CD14-positive monocyte (primary cell): ENCODE measurements around the gene SEMA4D. TPM values are rescaled to one million over a fixed set of nuclear protein-coding genes. Genes with fewer than 3 reads are reported as not detected.
A peak's percentile ranks its signal among the peaks of the same experiment; 100 is the strongest.

Source experiments
- DNase-seq, 3 donors: peaks; one replicate each; pipeline ENCODE4 v3.0.0-alpha.2; 2011 to 2022
- H2AFZ ChIP-seq: 2 replicates; pipeline ENCODE4 v1.6.0; 2012; ENCODE audit warnings: mild to moderate bottlenecking, low read depth, low read length, inconsistent platforms; ENCODE audit not compliant: insufficient read depth, poor library complexity, severe bottlenecking
- H3K27ac ChIP-seq, 2 donors: 1 replicate in 1 of 2; 2 replicates in 1 of 2; pipeline ENCODE4 v1.5.1; 2012 to 2013; ENCODE audit warnings: low read length in 2 of 2, control low read depth in 1 of 2, inconsistent platforms in 1 of 2, low read depth in 1 of 2, mild to moderate bottlenecking in 1 of 2
- H3K27me3 ChIP-seq, 2 donors: one replicate each; pipeline versions ENCODE4 v1.6.0 to v1.6.1; 2011 to 2013; ENCODE audit warnings: low read length in 2 of 2; ENCODE audit not compliant: control insufficient read depth in 2 of 2, insufficient read depth in 2 of 2
- H3K36me3 ChIP-seq, 2 donors: replicated peaks in 1 of 2; 1 replicate in 1 of 2; 2 replicates in 1 of 2; pipeline versions ENCODE4 v1.5.1 to v1.6.1; 2012 to 2013; ENCODE audit warnings: low read length in 2 of 2, control low read depth in 1 of 2, inconsistent platforms in 1 of 2, mild to moderate bottlenecking in 1 of 2; ENCODE audit not compliant: insufficient read depth in 2 of 2, control insufficient read depth in 1 of 2
- H3K4me1 ChIP-seq, 2 donors: 1 replicate in 1 of 2; 2 replicates in 1 of 2; pipeline versions ENCODE4 v1.5.1 to v1.6.1; 2012 to 2013; ENCODE audit warnings: low read length in 2 of 2, control low read depth in 1 of 2, inconsistent platforms in 1 of 2, mild to moderate bottlenecking in 1 of 2, moderate library complexity in 1 of 2; ENCODE audit not compliant: insufficient read depth in 2 of 2, control insufficient read depth in 1 of 2
- H3K4me2 ChIP-seq: replicated peaks from 2 replicates; pipeline ENCODE3; 2012; ENCODE audit warnings: low read length, moderate library complexity, mild to moderate bottlenecking; ENCODE audit not compliant: poor library complexity, severe bottlenecking; ENCODE audit errors: extremely low read depth
- H3K4me3 ChIP-seq, 3 experiments: fragments of 200-600 bp in 1 of 3; sonication (generic) in 1 of 3; replicated peaks in 1 of 3; 1 replicate in 2 of 3; 2 replicates in 1 of 3; pipeline ENCODE4 v1.5.1; 2011 to 2013; ENCODE audit warnings: low read length in 3 of 3, mild to moderate bottlenecking in 3 of 3, control low read depth in 2 of 3, low read depth in 2 of 3, inconsistent platforms in 1 of 3, moderate library complexity in 1 of 3
- H3K79me2 ChIP-seq: 2 replicates; pipeline ENCODE4 v1.6.0; 2012; ENCODE audit warnings: mild to moderate bottlenecking, control low read depth, inconsistent platforms, low read length, moderate library complexity; ENCODE audit not compliant: insufficient read depth
- H3K9ac ChIP-seq: 2 replicates; pipeline ENCODE4 v1.6.0; 2017; ENCODE audit warnings: low read length, mild to moderate bottlenecking; ENCODE audit not compliant: insufficient read depth, poor library complexity, severe bottlenecking
- H3K9me3 ChIP-seq, 2 donors: replicated peaks in 1 of 2; 1 replicate in 1 of 2; 2 replicates in 1 of 2; pipeline versions ENCODE4 v1.5.1 to v1.6.1; 2012 to 2013; ENCODE audit warnings: low read length in 2 of 2, control low read depth in 1 of 2; ENCODE audit not compliant: control insufficient read depth in 1 of 2, insufficient read depth in 1 of 2
- H4K20me1 ChIP-seq: 2 replicates; pipeline ENCODE4 v1.6.0; 2012; ENCODE audit warnings: mild to moderate bottlenecking, low read length, control low read depth, moderate library complexity; ENCODE audit not compliant: insufficient read depth
- H3K27ac Mint-ChIP-seq, 7 donors: one replicate each; pipeline ENCODE4 v1.8.0; 2020; ENCODE audit warnings: mild to moderate bottlenecking in 7 of 7, mixed read lengths in 7 of 7, moderate library complexity in 6 of 7, inconsistent platforms in 2 of 7
- H3K27me3 Mint-ChIP-seq, 3 donors: one replicate each; pipeline ENCODE4 v1.8.0; 2021 to 2022; ENCODE audit warnings: low read depth in 3 of 3, mild to moderate bottlenecking in 3 of 3, mixed read lengths in 3 of 3, moderate library complexity in 3 of 3, inconsistent platforms in 1 of 3
- H3K36me3 Mint-ChIP-seq, 2 donors: one replicate each; pipeline ENCODE4 v1.8.0; 2020; ENCODE audit warnings: mixed read lengths in 2 of 2, inconsistent platforms in 1 of 2, mild to moderate bottlenecking in 1 of 2
- H3K4me1 Mint-ChIP-seq: one replicate; pipeline ENCODE4 v1.8.0; 2020; ENCODE audit warnings: mild to moderate bottlenecking, mixed read lengths
- H3K4me3 Mint-ChIP-seq, 2 donors: one replicate each; pipeline ENCODE4 v1.8.0; 2020; ENCODE audit warnings: mild to moderate bottlenecking in 2 of 2, mixed read lengths in 2 of 2, moderate library complexity in 1 of 2
- H3K9me3 Mint-ChIP-seq, 7 donors: one replicate each; pipeline ENCODE4 v1.8.0; 2020 to 2022; ENCODE audit warnings: mixed read lengths in 7 of 7, mild to moderate bottlenecking in 6 of 7, moderate library complexity in 6 of 7, inconsistent platforms in 2 of 7
- CTCF ChIP-seq: fragments of 200-600 bp; IDR thresholded peaks from one replicate; pipeline ENCODE4 v1.8.0; 2022; ENCODE audit warnings: antibody characterized with exemption, mild to moderate bottlenecking
- WGBS: methylation state at CpG from one replicate; pipeline ENCODE4 v1.1.5; 2013; ENCODE audit warnings: missing lambda C conversion rate; ENCODE audit not compliant: insufficient coverage; 5-methylcytosine and 5-hydroxymethylcytosine counted together
- intact Hi-C, 2 donors: fragments of 100-400 bp; cut with micrococcal nuclease; formaldehyde crosslinking; loops; one replicate each; pipeline versions ENCODE4 v1.15.0 to v1.15.1; 2023
- polyA plus RNA-seq, 3 donors: library from polyadenylated mRNA; depleted of rRNA in 1 of 3; unstranded in 2 of 3; stranded (reverse) in 1 of 3; fragments of 300-500 nt in 2 of 3; fragments of >200 nt in 1 of 3; fragmentation: Illumina TruSeq in 2 of 3; gene quantifications; 1 replicate in 2 of 3; 2 replicates in 1 of 3; pipeline ENCODE4 v1.2.3, GENCODE V29; 2012 to 2021

The SEMA4D gene
- polyA plus RNA-seq, 3 donors = 28.2 to 117 (median 28.6) TPM

GRCh38 chr9:89442501-89442978, 55.4 kb downstream of the SEMA4D start:
- H3K27ac Mint-ChIP-seq = peak overlapping the region; percentile 85 to 97 (median 96)
- TF ChIP-seq CTCF = no peak
- Histone ChIP-seq H3K9me3 (no peaks in the 10 kb centered on the region), H3K4me2 (peak overlapping the region; percentile 14), H2AFZ (no peak overlapping the region), H3K27me3 (no peaks in the 10 kb centered on the region), H3K79me2 (peaks cover 90% of the 10 kb centered on the region), H3K36me3 (peaks cover 12 to 37% of the 10 kb centered on the region in 2 donors), H3K4me3 (peak overlapping the region in 1 of 3 experiments; percentile 1), H3K27ac (peak overlapping the region; percentile 89 to 95), H3K9ac (peak overlapping the region; percentile 72), H3K4me1 (peaks cover 54 to 60% of the 10 kb centered on the region in 2 donors), H4K20me1 (peaks cover 86% of the 10 kb centered on the region)
- DNase-seq = peak; percentile 66 to 67 (median 67)
- H3K27me3 Mint-ChIP-seq = peaks cover 0 to 2% (median 0%) of the 10 kb centered on the region in 3 donors
- peak overlapping the region; percentile 39 to 41 for H3K4me3 Mint-ChIP-seq
- peaks cover 0 to 2% (median 0%) of the 10 kb centered on the region in 7 donors for H3K9me3 Mint-ChIP-seq
- 22% methylated on average over 6 of the region's 9 CpGs for WGBS
- peaks cover 77% of the 10 kb centered on the region for H3K4me1 Mint-ChIP-seq
- H3K36me3 Mint-ChIP-seq = peaks cover 50 to 54% of the 10 kb centered on the region in 2 donors
- intact Hi-C loops = loop anchor here in 1 of 2 donors (5.0 kb wide), 3 partner anchors 40 to 105 kb away; no protein-coding TSS in a partner anchor

- Mint-ChIP-seq H3K27ac (peak overlapping the region; percentile 94 to 97 (median 96)), H3K4me3 (peak overlapping the region in 1 of 2 donors; percentile 35), H3K27me3 (peaks cover 0 to 2% (median 0%) of the 10 kb centered on the region in 3 donors), H3K36me3 (peaks cover 46 to 54% of the 10 kb centered on the region in 2 donors), H3K9me3 (peaks cover 0 to 1% (median 0%) of the 10 kb centered on the region in 7 donors), H3K4me1 (peaks cover 81% of the 10 kb centered on the region)
- H3K4me3 ChIP-seq = peak overlapping the region in 1 of 3 experiments; percentile 1
- peak overlapping the region; percentile 89 to 95 for H3K27ac ChIP-seq
- H3K79me2 ChIP-seq = peaks cover 90% of the 10 kb centered on the region
- H4K20me1 ChIP-seq = peaks cover 86% of the 10 kb centered on the region
- peaks cover 12 to 34% of the 10 kb centered on the region in 2 donors for H3K36me3 ChIP-seq
- H3K27me3 ChIP-seq = no peaks in the 10 kb centered on the region
- H2AFZ ChIP-seq = no peak overlapping the region
- TF ChIP-seq CTCF = no peak
- WGBS = 73% methylated on average over 5 of the region's 8 CpGs
- H3K9me3 ChIP-seq = no peaks in the 10 kb centered on the region
- peak overlapping the region; percentile 14 for H3K4me2 ChIP-seq
- peaks cover 60 to 66% of the 10 kb centered on the region in 2 donors for H3K4me1 ChIP-seq
- intact Hi-C loops = loop anchor here in 1 of 2 donors (5.0 kb wide), 3 partner anchors 40 to 105 kb away; no protein-coding TSS in a partner anchor
- DNase-seq = peak; percentile 67 to 72 (median 69)
- peak overlapping the region; percentile 72 for H3K9ac ChIP-seq
These were observed 55.9 kb downstream of the SEMA4D start for GRCh38 chr9:89441986-89442385.
